H7 (cell line): Measurements from ENCODE around the gene ZNF639. TPM values are rescaled to one million over a fixed set of nuclear protein-coding genes. Genes with fewer than 3 reads are reported as not detected.
A peak's percentile ranks its signal among the peaks of the same experiment; 100 is the strongest.

Experiments used
- DNase-seq: peaks from one replicate; pipeline ENCODE4 v3.0.0; 2012
- H3K27me3 ChIP-seq: 2 replicates; pipeline ENCODE4 v1.6.0; 2011; ENCODE audit warnings: mild to moderate bottlenecking, low read length; ENCODE audit not compliant: control insufficient read depth, insufficient read depth
- H3K36me3 ChIP-seq: replicated peaks from 2 replicates; pipeline ENCODE4 v1.5.1; 2011; ENCODE audit warnings: low read length; ENCODE audit not compliant: control insufficient read depth, insufficient read depth
- H3K4me3 ChIP-seq: 2 replicates; pipeline ENCODE4 v1.5.1; 2011; ENCODE audit warnings: low read depth, mild to moderate bottlenecking, control low read depth, low read length, moderate library complexity; ENCODE audit not compliant: insufficient read depth
- total RNA-seq: library from RNA; depleted of rRNA; stranded (reverse); fragments of >200 nt; shearing (Covaris generic); gene quantifications from 2 replicates; pipeline ENCODE4 v1.2.3, GENCODE V29; 2014; rRNA removed

Gene ZNF639
- total RNA-seq, 1 experiment from 2014 or later, result 57.6 TPM

DNA sequence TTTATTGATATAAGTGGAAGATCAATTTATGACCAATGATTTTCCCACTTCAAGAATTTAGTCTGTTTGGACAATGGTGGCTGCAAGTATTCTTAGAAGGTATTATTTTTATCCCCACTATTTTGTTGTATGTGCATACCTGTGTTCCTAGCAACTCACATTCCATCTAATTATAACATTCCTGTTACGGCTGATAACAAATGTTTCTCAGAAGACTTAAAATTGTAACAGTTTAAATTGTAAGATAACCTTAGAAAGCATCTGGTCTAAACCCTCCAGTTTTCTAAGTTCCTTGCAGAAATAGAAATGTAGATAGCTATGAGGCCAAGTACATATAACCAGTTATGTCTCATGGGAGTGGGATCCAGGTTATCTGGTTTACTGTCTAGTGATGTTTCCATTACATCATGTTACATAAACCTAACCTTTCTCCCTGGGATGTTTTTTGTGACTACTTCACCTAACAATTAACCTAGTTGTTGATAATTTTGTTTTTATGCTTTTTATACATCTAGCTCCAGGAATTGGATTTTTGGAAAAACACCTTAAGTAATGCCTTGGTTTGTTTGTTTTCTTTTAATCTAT, 13.6 kb downstream of the ZNF639 start:
- no peaks in the 10 kb centered on the region for H3K27me3 ChIP-seq
- H3K4me3 ChIP-seq, result no peak overlapping the region
- H3K36me3 ChIP-seq, result peaks cover 19% of the 10 kb centered on the region
- DNase-seq, result no peak

DNA sequence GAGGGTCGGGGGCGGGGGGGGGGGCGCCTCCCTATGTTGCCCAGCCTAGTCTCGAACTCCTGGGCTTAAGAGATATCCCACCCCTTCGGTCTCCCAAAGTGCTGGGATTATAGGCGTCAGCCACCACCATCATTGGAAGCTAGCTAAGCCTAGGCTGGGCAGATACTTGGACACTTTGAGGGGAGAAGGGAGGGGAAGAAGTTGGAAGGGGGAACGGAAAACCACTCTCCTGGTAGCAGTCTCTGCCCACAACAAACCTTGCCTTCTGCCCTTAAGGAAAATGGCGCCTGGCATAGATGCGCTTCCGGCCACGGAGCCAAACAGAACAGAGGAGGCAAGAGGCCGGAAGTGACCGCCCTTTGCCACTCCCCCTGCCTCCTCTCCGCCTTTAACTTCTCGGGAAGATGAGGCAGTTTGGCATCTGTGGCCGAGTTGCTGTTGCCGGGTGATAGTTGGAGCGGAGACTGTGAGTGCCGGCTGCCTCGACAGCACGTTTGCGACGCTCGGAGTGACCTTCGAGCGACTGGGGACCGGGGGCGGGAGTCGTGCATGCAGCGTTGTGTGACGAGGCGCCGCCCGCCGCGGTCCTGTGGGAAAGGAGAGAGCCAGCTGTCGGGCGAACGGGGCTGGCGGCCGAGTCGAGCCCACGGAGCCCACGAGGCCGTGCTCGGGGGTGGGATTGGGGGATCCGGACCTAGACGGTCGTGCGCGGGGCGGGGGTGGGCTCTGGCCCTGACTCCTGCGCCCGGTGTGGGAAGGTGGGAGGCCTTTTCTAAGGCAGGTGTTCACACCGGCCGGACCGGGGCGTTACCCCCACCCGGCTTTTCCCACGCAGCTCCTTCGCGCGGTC, 24.7 kb downstream of the ZNF639 start, which contains the start of gene MFN1:
MFN1 (plus strand) TSS at position 365 of the 850 bp plus-strand sequence. CDS start 1,143 bp downstream, outside the sequence.
- peak; percentile 93 for DNase-seq
- Histone ChIP-seq H3K27me3 (no peaks in the 10 kb centered on the region), H3K36me3 (peaks cover 1% of the 10 kb centered on the region; the same call in 1 of the 2 replicates), H3K4me3 (peak within 1 kb of the TSS; percentile 84)

DNA sequence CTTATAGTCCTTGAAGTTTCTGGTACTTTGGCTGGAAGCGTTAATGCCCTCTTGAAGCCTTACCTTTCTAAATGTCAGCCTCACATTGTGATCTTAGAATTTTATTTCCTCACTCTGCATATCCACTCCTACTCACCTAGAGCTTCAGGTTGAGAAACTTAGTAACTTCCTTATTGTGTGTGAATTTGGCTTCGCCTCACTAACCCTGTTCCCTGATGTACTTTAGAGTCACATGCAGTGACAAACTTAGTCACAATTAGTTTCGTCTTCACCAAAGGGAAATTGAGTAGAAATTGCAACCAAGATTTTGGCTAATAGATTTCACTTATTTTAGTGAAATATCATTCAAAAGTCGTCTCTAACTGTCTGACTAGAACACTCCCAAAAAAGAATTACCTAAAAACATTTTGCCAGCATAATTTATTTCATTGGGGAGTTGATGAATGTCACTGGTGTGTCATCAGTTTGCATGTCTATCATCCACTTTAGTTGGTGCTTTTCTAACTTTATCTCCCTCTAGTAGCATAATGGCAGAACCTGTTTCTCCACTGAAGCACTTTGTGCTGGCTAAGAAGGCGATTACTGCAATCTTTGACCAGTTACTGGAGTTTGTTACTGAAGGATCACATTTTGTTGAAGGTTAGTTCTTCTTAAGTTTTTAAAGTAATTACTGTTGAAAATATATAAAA, 25.6 kb downstream of the ZNF639 start:
- Histone ChIP-seq H3K27me3 (no peaks in the 10 kb centered on the region), H3K36me3 (peaks cover 2% of the 10 kb centered on the region), H3K4me3 (peak overlapping the region; percentile 84)
- peak; percentile 15 for DNase-seq

DNA sequence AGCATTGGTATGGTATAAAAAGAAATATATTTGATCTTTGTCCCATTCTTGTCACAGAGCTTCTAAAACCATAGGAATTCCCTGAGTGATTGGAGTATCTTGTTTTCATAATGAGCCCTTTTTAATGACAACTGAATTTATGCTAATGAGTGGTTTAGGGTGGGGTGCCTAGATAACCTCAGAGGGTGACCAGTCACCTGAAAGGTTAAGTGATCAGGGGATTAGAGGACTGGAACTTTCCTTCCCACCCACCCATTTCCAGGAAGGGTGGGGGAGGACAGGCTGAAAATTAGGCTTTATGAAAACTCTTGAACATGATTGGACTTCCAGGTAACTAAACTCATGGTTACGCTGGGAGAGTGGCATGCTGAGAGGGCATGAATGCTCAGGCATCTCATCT, 33.2 kb downstream of the ZNF639 start:
- H3K4me3 ChIP-seq, result no peak overlapping the region
- DNase-seq, result no peak
- H3K36me3 ChIP-seq, result peaks cover 2% of the 10 kb centered on the region

DNA sequence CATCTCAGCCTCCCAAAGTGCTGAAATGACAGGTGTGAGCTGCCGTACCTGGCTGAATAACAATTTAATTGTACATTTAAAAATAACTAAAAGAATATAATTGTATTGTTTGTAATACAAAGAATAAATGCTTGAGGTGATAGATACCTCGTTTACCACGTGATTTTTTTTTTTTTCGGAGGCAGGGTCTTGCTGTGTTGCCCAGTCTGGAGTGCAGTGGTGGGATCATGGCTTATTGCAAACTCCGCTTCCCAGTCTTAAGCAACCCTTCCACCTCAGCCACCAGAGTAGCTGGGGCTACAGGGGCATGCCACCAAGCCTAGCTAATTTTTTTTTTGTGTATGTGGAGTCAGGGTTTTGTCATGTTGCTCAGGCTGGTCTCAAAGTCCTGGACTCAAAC, 40.5 kb downstream of the ZNF639 start:
- H3K4me3 ChIP-seq, result no peak overlapping the region
- peaks cover 4% of the 10 kb centered on the region for H3K36me3 ChIP-seq

More for the DNA sequence above, 33.2 kb downstream of the ZNF639 start:
- no peaks in the 10 kb centered on the region for H3K27me3 ChIP-seq

DNA sequence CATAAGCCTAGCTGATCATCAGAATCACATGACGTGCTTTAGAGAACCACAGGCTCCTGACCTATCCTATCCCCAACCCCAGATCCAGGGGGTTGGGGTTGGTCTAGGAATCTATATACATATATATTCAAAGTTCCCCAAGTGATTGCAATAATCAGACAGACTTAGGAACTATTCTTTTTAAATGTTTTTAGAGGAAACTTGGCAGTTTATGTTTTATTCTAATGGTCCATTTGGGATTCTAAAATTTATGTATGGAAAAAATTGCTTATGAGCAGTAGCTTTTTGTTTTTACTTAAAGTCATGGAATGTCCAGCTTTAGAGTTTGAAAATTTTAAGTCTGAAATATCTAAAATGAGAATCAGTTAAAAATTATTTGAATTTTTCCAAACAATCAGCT, 46.8 kb downstream of the ZNF639 start:
- peaks cover 2% of the 10 kb centered on the region for H3K36me3 ChIP-seq
- H3K27me3 ChIP-seq, result no peaks in the 10 kb centered on the region
- no peak for DNase-seq
- no peak overlapping the region for H3K4me3 ChIP-seq

More for the DNA sequence above, 40.5 kb downstream of the ZNF639 start:
- DNase-seq, result no peak
- no peaks in the 10 kb centered on the region for H3K27me3 ChIP-seq

DNA sequence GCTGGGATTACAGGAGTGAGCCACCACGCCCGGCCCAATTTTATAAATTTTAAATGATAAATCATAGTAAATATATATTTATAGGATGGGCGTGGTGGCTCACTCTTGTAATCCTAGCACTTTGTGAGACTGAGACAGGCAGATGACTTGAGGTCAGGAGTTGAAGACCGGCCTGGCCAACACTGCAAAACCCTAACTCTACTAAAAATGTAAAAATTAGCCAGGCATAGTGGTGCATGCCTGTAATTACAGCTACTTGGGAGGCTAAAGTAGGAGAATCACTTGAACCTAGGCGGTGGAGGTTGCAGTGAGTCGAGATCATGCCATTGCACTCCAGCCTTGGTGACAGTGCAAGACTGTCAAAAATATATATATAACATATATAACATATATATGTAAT, 51.1 kb downstream of the ZNF639 start:
- H3K27me3 ChIP-seq, result no peaks in the 10 kb centered on the region
- peaks cover 3% of the 10 kb centered on the region; the same call in 1 of the 2 replicates for H3K36me3 ChIP-seq
- DNase-seq, result no peak
- H3K4me3 ChIP-seq, result no peak overlapping the region

DNA sequence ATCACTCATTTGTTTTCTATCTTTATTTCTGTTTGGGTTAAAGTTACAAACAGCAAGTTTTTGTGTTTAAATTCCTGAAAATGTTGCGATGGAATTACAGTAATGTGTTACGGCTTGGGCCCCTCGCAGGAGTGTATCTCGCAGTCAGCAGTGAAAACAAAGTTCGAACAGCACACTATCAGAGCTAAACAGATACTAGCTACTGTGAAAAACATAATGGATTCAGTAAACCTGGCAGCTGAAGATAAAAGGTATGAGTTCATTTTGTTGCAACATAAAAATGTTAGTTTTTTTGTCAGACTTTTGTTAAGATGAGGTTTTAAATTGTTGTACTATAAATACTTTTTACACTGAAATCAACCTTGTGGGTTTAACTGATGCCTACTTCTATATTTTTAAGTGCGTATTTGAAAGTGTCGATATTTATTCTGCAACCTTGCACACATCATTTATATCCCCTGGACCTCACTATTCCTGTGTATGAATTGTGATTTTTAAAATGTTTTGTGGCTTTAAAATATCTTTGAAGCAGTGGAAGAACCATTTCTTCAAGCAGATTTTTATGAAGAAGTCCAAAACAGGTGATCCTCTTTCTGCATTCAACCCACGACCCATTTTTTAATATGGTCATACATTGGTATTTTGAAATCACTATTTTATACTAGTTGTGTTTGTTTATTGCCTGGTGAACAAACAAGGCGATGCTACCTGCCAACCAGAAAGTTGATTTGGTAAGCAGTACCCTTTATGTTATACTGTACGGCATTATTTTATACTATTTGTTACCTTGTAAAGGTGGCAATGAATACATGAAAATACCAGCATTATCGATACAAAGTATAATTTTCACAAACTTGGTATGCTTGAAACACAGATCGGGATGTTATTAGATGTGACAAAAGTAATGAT, 52.5 kb downstream of the ZNF639 start:
- DNase-seq, result no peak
- no peaks in the 10 kb centered on the region for H3K27me3 ChIP-seq
- H3K36me3 ChIP-seq, result peaks cover 7% of the 10 kb centered on the region
- no peak overlapping the region for H3K4me3 ChIP-seq

DNA sequence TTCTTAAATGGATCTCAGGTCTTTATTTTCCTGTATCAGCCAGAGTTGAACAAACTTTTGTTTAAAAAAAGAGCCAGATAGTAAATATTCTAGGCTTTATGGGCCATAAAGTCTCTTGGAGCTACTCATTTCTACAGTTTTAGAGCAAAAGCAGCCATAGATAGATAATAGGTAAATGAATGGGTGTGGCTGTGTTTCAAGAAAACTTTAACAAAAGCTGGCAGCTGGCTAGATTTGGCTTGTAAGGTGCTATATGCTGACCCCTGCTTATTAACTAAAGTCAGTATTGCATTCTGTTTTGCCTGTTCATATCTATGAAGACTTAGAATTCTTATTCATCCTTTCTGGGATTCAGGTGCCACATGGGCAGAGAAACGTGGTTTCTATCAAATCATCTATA, 53.6 kb downstream of the ZNF639 start:
- Histone ChIP-seq H3K36me3 (peaks cover 7% of the 10 kb centered on the region), H3K4me3 (no peak overlapping the region), H3K27me3 (no peaks in the 10 kb centered on the region)
- DNase-seq, result no peak

Other genes with a start within 250 kb of the ZNF639 start
- gene PIK3CA, start 174.7 kb upstream of the ZNF639 start, total RNA-seq, result 10.7 and 13.3 TPM in 2 replicates
- gene KCNMB3, start 71.9 kb upstream of the ZNF639 start, total RNA-seq, result 0.21 and 0.48 TPM in 2 replicates
- gene MFN1, start 24.7 kb downstream of the ZNF639 start, total RNA-seq, result 21.7 and 24.5 TPM in 2 replicates
- 50.4 and 56.1 TPM in 2 replicates for gene GNB4, start 128.4 kb downstream of the ZNF639 start, total RNA-seq
- 91.8 and 103 TPM in 2 replicates for gene ACTL6A, start 239.9 kb downstream of the ZNF639 start, total RNA-seq